ENCODE data around the gene DYRK3. TPM values are rescaled to one million over a fixed set of nuclear protein-coding genes. Genes with fewer than 3 reads are reported as not detected.

The DYRK3 gene
- total RNA-seq, 1 donor from 2014 or later, result 14.8 TPM

DNA sequence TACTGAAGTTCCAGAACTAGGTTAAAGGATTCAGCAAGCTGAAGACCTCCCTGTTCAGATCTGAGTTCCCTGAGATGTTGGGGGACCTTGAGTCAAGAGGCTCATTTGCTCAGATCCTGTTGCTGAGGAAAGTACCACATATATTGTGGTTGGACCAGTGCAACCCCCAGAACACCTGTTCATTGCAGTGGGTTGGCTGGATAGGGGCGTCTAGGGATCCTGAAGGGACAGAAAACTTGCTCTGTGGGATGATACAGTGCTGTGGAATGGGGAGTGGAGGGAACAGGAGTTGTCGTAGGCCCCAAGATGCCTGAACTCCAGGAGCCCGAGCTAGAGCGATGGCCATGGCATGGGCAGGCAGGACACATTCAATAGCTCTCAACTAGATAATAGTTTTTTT lies 24.8 kb downstream of the DYRK3 start:
- Histone ChIP-seq H3K27me3 (ENCODE audit: control insufficient read depth, insufficient read depth, low read length) (peaks cover 16% of the 10 kb centered on the region), H3K36me3 (ENCODE audit: control insufficient read depth, insufficient read depth, low read length) (no peaks in the 10 kb centered on the region), H3K4me3 (ENCODE audit: low read depth, low read length) (no peak overlapping the region)
- DNase-seq (ENCODE audit: low read depth), result no peak
- TF ChIP-seq, protein P1, sequence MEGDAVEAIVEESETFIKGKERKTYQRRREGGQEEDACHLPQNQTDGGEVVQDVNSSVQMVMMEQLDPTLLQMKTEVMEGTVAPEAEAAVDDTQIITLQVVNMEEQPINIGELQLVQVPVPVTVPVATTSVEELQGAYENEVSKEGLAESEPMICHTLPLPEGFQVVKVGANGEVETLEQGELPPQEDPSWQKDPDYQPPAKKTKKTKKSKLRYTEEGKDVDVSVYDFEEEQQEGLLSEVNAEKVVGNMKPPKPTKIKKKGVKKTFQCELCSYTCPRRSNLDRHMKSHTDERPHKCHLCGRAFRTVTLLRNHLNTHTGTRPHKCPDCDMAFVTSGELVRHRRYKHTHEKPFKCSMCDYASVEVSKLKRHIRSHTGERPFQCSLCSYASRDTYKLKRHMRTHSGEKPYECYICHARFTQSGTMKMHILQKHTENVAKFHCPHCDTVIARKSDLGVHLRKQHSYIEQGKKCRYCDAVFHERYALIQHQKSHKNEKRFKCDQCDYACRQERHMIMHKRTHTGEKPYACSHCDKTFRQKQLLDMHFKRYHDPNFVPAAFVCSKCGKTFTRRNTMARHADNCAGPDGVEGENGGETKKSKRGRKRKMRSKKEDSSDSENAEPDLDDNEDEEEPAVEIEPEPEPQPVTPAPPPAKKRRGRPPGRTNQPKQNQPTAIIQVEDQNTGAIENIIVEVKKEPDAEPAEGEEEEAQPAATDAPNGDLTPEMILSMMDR (IDR thresholded peaks at IDR 0.05; ENCODE audit: insufficient read depth, low read length, poor library complexity, severe bottlenecking), result no peak

GRCh38 chr1:206661161-206661820 lies 26.0 kb downstream of the DYRK3 start:
- TF ChIP-seq, protein P1 (IDR thresholded peaks at IDR 0.05; ENCODE audit: insufficient read depth, low read length, poor library complexity, severe bottlenecking), result no peak
- Histone ChIP-seq H3K4me3 (ENCODE audit: low read depth, low read length) (no peak overlapping the region), H3K27me3 (ENCODE audit: control insufficient read depth, insufficient read depth, low read length) (peaks cover 16% of the 10 kb centered on the region), H3K36me3 (ENCODE audit: control insufficient read depth, insufficient read depth, low read length) (no peaks in the 10 kb centered on the region)
- no peak for DNase-seq (ENCODE audit: low read depth)

GRCh38 chr1:206662396-206663092 lies 27.2 kb downstream of the DYRK3 start:
- TF ChIP-seq, protein P1 (IDR thresholded peaks at IDR 0.05; ENCODE audit: insufficient read depth, low read length, poor library complexity, severe bottlenecking), result no peak
- H3K4me3 ChIP-seq (ENCODE audit: low read depth, low read length), result no peak overlapping the region
- no peaks in the 10 kb centered on the region for H3K36me3 ChIP-seq (ENCODE audit: control insufficient read depth, insufficient read depth, low read length)
- no peak for DNase-seq (ENCODE audit: low read depth)
- H3K27me3 ChIP-seq (ENCODE audit: control insufficient read depth, insufficient read depth, low read length), result peaks cover 16% of the 10 kb centered on the region

GRCh38 chr1:206663362-206663761 lies 28.0 kb downstream of the DYRK3 start:
- Histone ChIP-seq H3K4me3 (ENCODE audit: low read depth, low read length) (no peak overlapping the region), H3K27me3 (ENCODE audit: control insufficient read depth, insufficient read depth, low read length) (peaks cover 13% of the 10 kb centered on the region), H3K36me3 (ENCODE audit: control insufficient read depth, insufficient read depth, low read length) (no peaks in the 10 kb centered on the region)
- DNase-seq (ENCODE audit: low read depth), result no peak
- TF ChIP-seq, protein P1 (IDR thresholded peaks at IDR 0.05; ENCODE audit: insufficient read depth, low read length, poor library complexity, severe bottlenecking), result no peak

DNA sequence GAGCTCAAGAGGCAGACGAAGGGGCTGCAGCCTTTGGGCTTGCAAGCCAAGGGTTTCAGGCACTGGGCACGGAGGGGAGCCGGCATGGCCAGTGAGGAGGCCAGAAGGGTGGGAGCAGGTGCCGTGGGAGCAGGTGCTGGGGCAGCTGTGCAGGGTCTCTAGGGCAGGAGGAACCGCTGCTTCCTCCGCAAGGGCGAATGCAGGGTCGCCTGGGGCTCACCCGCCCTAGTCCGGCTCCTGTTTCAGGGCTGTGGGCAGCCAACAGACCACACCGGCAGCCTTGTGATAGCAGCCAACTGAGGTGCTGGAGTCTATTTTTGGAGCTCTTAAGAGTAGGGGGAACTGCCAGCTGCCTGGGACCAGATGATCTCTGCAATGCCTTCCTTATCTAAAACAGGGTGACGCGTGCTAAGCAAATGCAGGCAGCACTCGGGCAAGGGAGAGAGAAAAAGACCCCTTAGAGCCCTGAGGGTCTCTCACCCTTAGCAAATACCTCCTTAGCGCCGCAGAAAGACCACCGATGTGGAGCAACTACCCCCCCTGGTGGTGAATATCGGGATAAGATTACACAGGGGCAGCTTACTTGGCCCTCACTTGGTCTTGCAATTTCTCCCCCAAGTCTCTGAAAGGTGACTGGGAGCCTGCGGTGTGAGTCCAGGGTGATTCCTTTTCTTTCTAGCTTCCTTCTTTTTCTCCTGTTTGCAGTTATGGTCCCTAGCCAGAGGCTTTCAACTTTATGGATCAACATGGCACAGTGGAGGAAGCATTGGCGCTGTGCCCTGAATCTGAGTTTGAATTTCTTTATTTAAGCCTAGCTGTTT lies 28.7 kb downstream of the DYRK3 start:
- Histone ChIP-seq H3K27me3 (ENCODE audit: control insufficient read depth, insufficient read depth, low read length) (peaks cover 13% of the 10 kb centered on the region), H3K36me3 (ENCODE audit: control insufficient read depth, insufficient read depth, low read length) (no peaks in the 10 kb centered on the region), H3K4me3 (ENCODE audit: low read depth, low read length) (no peak overlapping the region)
- DNase-seq (ENCODE audit: low read depth), result no peak
- TF ChIP-seq, protein P1 (IDR thresholded peaks at IDR 0.05; ENCODE audit: insufficient read depth, low read length, poor library complexity, severe bottlenecking), result peak; percentile 71
